HL-60 (cell line): Measurements from ENCODE around the gene NCOR1.
"Not testable (repeated sequence)": the region's sequence is repeated elsewhere in the genome, so short reads cannot be mapped to it uniquely, and the experiment has no call there.

ENCODE experiments used
- CTCF ChIP-seq: IDR thresholded peaks from one replicate; pipeline ENCODE4 v1.5.1; 2011; ENCODE audit warnings: low read length, control low read depth, inconsistent platforms; ENCODE audit not compliant: insufficient read depth
- GABPA ChIP-seq: IDR thresholded peaks from 2 replicates; pipeline ENCODE4 v1.6.1; 2012; ENCODE audit warnings: low read depth
- POLR2AphosphoS5 ChIP-seq: IDR thresholded peaks from 2 replicates; pipeline ENCODE4 v1.6.1; 2012; ENCODE audit warnings: low read depth
- REST ChIP-seq: IDR thresholded peaks from 2 replicates; pipeline ENCODE4 v1.6.1; 2012; ENCODE audit warnings: low read depth; ENCODE audit not compliant: insufficient replicate concordance
- SPI1 ChIP-seq: IDR thresholded peaks from 2 replicates; pipeline ENCODE4 v1.6.1; 2012; ENCODE audit warnings: low read depth, mild to moderate bottlenecking, borderline replicate concordance

DNA sequence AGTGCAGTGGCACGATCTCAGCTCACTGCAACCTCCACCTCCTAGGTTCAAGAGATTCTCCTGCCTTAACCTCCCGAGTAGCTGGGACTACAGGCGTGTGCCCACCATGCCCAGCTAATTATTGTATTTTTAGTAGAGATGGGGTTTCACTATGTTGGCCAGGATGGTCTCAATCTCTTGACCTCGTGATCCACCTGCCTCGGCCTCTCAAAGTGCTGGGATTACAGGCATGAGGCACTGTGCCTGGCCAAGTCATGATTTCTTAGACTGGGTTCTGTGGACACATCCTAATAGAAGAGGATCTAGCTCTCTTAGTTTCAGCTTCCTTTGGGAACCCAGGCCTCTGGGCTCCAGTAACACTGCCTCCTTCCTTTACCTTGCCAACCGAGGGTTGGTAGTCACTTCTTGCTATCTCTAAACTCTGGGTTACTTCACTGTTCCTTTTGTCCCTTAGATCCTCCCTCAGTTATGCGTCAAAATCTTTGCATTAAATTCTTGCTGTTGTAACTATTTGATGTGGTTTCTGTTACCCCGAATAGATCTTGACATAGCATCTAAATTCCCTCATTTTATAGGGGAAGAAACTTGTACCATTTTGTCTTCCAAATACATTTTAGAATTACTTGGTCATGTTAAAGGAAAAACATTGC is 14.7 kb upstream of the NCOR1 start:
- TF ChIP-seq POLR2AphosphoS5, GABPA, CTCF, REST, SPI1: not testable (repeated sequence)
